K562 (cell line): Measurements from ENCODE around the gene TRAPPC13. TPM values are rescaled to one million over a fixed set of nuclear protein-coding genes. Genes with fewer than 3 reads are reported as not detected.

Source experiments
- ESRRA ChIP-seq: fragments of 450-650 bp; IDR thresholded peaks from 2 replicates; pipeline ENCODE4 v1.6.1; 2014; ENCODE audit warnings: low read depth, mild to moderate bottlenecking, moderate library complexity, borderline replicate concordance
- MTA2 ChIP-seq: fragments of 450-650 bp; IDR thresholded peaks from 2 replicates; pipeline ENCODE4 v1.6.1; 2016; ENCODE audit warnings: low read depth
- NR2C2 ChIP-seq, 2 experiments: fragments of 200-800 bp in 1 of 2; sonication (Bioruptor generic) in 1 of 2; sonication (generic) in 1 of 2; formaldehyde crosslinking in 1 of 2; IDR thresholded peaks; 2 replicates each; pipeline versions ENCODE4 v1.6.1 to v1.8.0; 2016 to 2022; ENCODE audit warnings: mild to moderate bottlenecking in 1 of 2, missing compliant biosample characterization in 1 of 2, missing genetic modification characterization in 1 of 2, missing genetic modification reagents in 1 of 2
- NRF1 ChIP-seq, 2 experiments: fragments of 450-650 bp; IDR thresholded peaks in 1 of 2; conservative IDR thresholded peaks in 1 of 2; 2 replicates each; pipeline ENCODE4 v1.6.1; 2014; ENCODE audit warnings: mild to moderate bottlenecking in 2 of 2
- PML ChIP-seq: IDR thresholded peaks from 2 replicates; pipeline ENCODE4 v1.6.1; 2012; ENCODE audit warnings: low read length, inconsistent platforms
- POU5F1 ChIP-seq: fragments of 150-350 bp; IDR thresholded peaks from 2 replicates; pipeline ENCODE4 v1.6.1; 2014; ENCODE audit warnings: borderline replicate concordance, low read length, low read depth, mild to moderate bottlenecking; ENCODE audit not compliant: partially characterized antibody
- TOE1 ChIP-seq, 2 experiments: fragments of 450-650 bp in 1 of 2; sonication (generic) in 1 of 2; formaldehyde crosslinking in 1 of 2; IDR thresholded peaks; 2 replicates each; pipeline versions ENCODE4 v1.7.1 to v1.8.0; 2016 to 2022; ENCODE audit warnings: borderline replicate concordance in 2 of 2, mild to moderate bottlenecking in 2 of 2, antibody characterized with exemption in 1 of 2, inconsistent platforms in 1 of 2, low read depth in 1 of 2, missing genetic modification reagents in 1 of 2, moderate library complexity in 1 of 2
- ZNF584 ChIP-seq: fragments of 200-800 bp; sonication (Bioruptor generic); IDR thresholded peaks from 2 replicates; pipeline ENCODE4 v1.6.1; 2016; ENCODE audit warnings: low read depth, mild to moderate bottlenecking, missing genetic modification characterization, missing compliant biosample characterization
- polyA plus RNA-seq, 8 experiments: library from polyadenylated mRNA; depleted of rRNA in 4 of 8; stranded (reverse) in 5 of 8; unstranded in 3 of 8; fragments of >200 nt; fragmentation: Nextera tagmentation in 2 of 8; fragmentation: Illumina TruSeq in 1 of 8; extraction: Ambion mirVana in 2 of 8; extraction: Trizol in 1 of 8; gene quantifications; 2 replicates each; pipeline versions ENCODE4 v1.2.1 to v1.2.3, GENCODE V29; 2011 to 2014; ENCODE audit warnings: inconsistent platforms in 1 of 8, missing spikeins in 1 of 8
- total RNA-seq, 7 experiments: library from RNA; depleted of rRNA in 6 of 7; stranded (reverse); fragments of >200 nt in 6 of 7; fragmentation: Illumina TruSeq in 2 of 7; extraction: Trizol in 2 of 7; gene quantifications; 2 replicates each; pipeline versions ENCODE4 v1.2.1 to v1.2.3, GENCODE V29; 2011 to 2021; ENCODE audit warnings: low replicate concordance in 1 of 7
- TF ChIP-seq, protein P1 (sequence below): fragments of 200-600 bp; sonication (generic); IDR thresholded peaks from one replicate; pipeline ENCODE4 v1.6.1; 2012; ENCODE audit warnings: mild to moderate bottlenecking, low read depth, low read length, inconsistent platforms
- TF ChIP-seq, protein P2 (sequence below): IDR thresholded peaks from 2 replicates; pipeline ENCODE4 v1.6.1; 2014; ENCODE audit warnings: antibody characterized with exemption

The TRAPPC13 gene
- total and polyA plus RNA-seq, 9 of the 15 experiments (the other 6 are each of a cell fraction or from before 2014, with no cell fraction given), result 16.2 to 43.8 (median 24.0) TPM

DNA sequence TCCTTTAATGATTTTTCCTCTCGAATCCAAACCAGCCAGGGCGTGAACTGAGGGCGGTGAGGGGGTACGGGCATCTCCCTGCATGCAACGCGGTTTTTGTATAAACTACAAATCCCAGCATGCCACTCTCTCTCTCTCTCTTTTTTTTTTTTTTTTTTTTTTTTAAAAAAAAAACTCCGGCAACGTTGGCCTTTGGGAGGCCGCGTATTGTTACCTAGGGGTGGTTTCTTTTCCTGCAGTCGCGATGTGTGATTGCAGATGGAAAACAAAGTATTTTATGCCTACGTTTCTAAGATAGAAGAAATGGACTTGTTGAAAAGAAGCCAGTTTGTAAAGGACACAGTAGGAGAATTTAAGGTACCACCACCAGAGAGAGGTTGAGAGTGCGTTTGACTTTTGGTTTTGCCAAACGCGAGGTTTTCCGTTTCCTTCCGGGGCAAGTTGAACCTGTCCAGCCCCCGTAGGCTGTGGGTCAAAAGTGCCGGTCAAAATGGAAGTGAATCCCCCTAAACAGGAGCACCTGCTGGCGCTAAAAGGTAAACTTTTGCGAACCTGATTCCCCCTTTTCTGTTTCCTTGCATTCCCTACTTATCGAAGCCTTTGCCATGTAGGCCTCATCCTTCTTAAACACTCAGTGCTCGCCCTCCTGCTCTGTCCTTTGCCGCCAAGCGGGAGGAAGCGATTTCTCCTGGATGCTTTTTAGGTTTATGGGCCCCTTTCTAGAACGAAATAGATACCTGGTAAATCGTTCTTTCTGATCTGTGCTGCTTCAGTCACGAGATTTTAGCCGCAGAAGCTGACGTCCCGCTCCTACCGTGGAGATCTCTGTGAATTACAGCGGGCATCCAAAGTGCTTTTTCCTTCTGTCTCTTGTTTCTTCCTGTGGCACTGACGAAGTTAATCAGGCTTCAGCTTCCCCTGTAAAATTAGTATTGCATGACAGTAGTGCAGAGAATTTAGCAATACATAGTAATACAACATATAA is at the start of gene TRAPPC13, which contains the start of gene SHLD3 (continued):
- TF ChIP-seq POU5F1, result peak; percentile 61
- peak; percentile 62; the same call in 1 of the 2 replicates for TF ChIP-seq MTA2
- 0 out of 2 replicates have a peak, but pooled peaks have one; percentile 57 for TF ChIP-seq ZNF584 (CRISPR knock-in tag)
- no peak for TF ChIP-seq NRF1 (conservative IDR thresholded peaks at IDR 0.05 in 1 of 2, IDR thresholded peaks at IDR 0.05 in 1 of 2)
- peak; percentile 98 for TF ChIP-seq NR2C2 (CRISPR knock-in tag; IDR thresholded peaks at IDR 0.05)
- peak; percentile 100 for TF ChIP-seq NR2C2 (tag; IDR thresholded peaks at IDR 0.05)
- TF ChIP-seq PML, result peak; percentile 22; the same call in 1 of the 2 replicates
- TF ChIP-seq, protein P1, sequence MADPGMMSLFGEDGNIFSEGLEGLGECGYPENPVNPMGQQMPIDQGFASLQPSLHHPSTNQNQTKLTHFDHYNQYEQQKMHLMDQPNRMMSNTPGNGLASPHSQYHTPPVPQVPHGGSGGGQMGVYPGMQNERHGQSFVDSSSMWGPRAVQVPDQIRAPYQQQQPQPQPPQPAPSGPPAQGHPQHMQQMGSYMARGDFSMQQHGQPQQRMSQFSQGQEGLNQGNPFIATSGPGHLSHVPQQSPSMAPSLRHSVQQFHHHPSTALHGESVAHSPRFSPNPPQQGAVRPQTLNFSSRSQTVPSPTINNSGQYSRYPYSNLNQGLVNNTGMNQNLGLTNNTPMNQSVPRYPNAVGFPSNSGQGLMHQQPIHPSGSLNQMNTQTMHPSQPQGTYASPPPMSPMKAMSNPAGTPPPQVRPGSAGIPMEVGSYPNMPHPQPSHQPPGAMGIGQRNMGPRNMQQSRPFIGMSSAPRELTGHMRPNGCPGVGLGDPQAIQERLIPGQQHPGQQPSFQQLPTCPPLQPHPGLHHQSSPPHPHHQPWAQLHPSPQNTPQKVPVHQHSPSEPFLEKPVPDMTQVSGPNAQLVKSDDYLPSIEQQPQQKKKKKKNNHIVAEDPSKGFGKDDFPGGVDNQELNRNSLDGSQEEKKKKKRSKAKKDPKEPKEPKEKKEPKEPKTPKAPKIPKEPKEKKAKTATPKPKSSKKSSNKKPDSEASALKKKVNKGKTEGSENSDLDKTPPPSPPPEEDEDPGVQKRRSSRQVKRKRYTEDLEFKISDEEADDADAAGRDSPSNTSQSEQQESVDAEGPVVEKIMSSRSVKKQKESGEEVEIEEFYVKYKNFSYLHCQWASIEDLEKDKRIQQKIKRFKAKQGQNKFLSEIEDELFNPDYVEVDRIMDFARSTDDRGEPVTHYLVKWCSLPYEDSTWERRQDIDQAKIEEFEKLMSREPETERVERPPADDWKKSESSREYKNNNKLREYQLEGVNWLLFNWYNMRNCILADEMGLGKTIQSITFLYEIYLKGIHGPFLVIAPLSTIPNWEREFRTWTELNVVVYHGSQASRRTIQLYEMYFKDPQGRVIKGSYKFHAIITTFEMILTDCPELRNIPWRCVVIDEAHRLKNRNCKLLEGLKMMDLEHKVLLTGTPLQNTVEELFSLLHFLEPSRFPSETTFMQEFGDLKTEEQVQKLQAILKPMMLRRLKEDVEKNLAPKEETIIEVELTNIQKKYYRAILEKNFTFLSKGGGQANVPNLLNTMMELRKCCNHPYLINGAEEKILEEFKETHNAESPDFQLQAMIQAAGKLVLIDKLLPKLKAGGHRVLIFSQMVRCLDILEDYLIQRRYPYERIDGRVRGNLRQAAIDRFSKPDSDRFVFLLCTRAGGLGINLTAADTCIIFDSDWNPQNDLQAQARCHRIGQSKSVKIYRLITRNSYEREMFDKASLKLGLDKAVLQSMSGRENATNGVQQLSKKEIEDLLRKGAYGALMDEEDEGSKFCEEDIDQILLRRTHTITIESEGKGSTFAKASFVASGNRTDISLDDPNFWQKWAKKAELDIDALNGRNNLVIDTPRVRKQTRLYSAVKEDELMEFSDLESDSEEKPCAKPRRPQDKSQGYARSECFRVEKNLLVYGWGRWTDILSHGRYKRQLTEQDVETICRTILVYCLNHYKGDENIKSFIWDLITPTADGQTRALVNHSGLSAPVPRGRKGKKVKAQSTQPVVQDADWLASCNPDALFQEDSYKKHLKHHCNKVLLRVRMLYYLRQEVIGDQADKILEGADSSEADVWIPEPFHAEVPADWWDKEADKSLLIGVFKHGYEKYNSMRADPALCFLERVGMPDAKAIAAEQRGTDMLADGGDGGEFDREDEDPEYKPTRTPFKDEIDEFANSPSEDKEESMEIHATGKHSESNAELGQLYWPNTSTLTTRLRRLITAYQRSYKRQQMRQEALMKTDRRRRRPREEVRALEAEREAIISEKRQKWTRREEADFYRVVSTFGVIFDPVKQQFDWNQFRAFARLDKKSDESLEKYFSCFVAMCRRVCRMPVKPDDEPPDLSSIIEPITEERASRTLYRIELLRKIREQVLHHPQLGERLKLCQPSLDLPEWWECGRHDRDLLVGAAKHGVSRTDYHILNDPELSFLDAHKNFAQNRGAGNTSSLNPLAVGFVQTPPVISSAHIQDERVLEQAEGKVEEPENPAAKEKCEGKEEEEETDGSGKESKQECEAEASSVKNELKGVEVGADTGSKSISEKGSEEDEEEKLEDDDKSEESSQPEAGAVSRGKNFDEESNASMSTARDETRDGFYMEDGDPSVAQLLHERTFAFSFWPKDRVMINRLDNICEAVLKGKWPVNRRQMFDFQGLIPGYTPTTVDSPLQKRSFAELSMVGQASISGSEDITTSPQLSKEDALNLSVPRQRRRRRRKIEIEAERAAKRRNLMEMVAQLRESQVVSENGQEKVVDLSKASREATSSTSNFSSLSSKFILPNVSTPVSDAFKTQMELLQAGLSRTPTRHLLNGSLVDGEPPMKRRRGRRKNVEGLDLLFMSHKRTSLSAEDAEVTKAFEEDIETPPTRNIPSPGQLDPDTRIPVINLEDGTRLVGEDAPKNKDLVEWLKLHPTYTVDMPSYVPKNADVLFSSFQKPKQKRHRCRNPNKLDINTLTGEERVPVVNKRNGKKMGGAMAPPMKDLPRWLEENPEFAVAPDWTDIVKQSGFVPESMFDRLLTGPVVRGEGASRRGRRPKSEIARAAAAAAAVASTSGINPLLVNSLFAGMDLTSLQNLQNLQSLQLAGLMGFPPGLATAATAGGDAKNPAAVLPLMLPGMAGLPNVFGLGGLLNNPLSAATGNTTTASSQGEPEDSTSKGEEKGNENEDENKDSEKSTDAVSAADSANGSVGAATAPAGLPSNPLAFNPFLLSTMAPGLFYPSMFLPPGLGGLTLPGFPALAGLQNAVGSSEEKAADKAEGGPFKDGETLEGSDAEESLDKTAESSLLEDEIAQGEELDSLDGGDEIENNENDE, result no peak
- TF ChIP-seq, protein P2, sequence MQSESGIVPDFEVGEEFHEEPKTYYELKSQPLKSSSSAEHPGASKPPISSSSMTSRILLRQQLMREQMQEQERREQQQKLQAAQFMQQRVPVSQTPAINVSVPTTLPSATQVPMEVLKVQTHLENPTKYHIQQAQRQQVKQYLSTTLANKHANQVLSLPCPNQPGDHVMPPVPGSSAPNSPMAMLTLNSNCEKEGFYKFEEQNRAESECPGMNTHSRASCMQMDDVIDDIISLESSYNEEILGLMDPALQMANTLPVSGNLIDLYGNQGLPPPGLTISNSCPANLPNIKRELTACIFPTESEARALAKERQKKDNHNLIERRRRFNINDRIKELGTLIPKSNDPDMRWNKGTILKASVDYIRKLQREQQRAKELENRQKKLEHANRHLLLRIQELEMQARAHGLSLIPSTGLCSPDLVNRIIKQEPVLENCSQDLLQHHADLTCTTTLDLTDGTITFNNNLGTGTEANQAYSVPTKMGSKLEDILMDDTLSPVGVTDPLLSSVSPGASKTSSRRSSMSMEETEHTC, result no peak
- TF ChIP-seq TOE1 (IDR thresholded peaks at IDR 0.05; ENCODE audit: borderline replicate concordance), result 0 out of 2 replicates have a peak, but pooled peaks have one; percentile 58
- no peak for TF ChIP-seq TOE1 (CRISPR knock-in tag; IDR thresholded peaks at IDR 0.05; ENCODE audit: borderline replicate concordance, low read depth)
- TF ChIP-seq ESRRA, result peak; percentile 59
